HG02840 (cell line): Measurements from ENCODE around the gene STMN1.

Experiments used
- ATAC-seq: cut with Tn5 transposase; IDR thresholded peaks from one replicate; pipeline ENCODE4 v1.9.1; 2021; ENCODE audit warnings: mild to moderate bottlenecking, moderate library complexity, moderate number of reproducible peaks; ENCODE audit not compliant: unreplicated experiment, low FRiP score

Gene STMN1

GRCh38 chr1:25896266-25896665, 10.0 kb downstream of the STMN1 start:
- ATAC-seq = no peak

DNA sequence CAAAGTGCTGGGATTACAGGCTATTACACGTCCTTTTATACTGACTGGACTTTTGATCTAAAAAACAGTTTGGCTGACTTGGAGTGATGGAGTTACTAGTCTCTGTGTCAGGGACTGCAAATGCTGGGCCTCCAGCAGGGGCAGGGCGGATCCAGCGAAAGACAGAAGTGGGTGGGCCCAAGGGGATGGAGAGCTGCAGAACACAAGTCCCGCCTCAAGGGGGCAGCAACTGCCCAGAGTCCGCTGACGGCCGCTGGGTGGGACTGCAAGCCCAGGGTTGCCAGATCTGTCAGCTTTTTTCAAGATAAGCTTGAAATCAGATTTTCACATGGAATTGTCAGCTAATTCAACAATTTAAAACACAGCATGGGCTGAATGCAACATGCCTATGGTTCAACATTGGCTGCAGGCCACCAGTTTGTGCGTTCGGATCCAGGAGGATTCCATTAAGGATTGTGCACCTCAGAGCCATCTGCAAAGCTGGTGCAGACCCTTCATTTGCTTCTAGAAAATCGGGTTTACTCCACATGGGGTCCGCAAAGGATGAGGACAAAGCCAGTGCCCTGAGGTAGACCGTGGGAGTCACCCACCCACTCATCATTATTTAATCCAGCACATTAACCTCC, 10.7 kb downstream of the STMN1 start:
- ATAC-seq = peak; percentile 83

- no peak for ATAC-seq
Measured at GRCh38 chr1:25893116-25893515, 13.1 kb downstream of the STMN1 start.

DNA sequence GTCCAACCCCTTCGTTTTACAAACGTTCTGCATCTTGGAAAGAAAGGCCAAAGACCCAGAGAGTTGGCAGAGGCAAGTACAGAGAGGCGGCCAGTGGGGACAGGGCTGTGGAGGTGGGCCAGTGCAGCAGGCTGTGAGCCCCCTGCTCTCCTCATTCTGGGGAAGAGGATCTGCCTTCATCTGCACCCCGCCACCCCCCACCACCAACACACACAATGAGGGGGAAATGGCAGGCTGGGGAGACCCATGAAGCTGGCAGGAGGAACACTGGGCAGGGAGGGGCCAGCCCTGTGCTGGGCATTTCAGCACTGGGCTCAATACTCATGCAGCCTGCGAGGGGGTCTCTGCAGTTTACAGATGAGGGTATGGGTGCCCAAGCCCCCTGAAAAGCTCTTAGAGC, 14.6 kb downstream of the STMN1 start:
- no peak for ATAC-seq

- ATAC-seq = no peak
Measured at GRCh38 chr1:25890239-25891034, 15.8 kb downstream of the STMN1 start.

GRCh38 chr1:25889470-25889869, 16.7 kb downstream of the STMN1 start:
- ATAC-seq = no peak

- no peak for ATAC-seq
Measured at GRCh38 chr1:25888426-25888987, 17.7 kb downstream of the STMN1 start.

GRCh38 chr1:25885602-25886001, 20.6 kb downstream of the STMN1 start:
- ATAC-seq = no peak

GRCh38 chr1:25881266-25881665, 25.0 kb downstream of the STMN1 start:
- ATAC-seq = no peak

DNA sequence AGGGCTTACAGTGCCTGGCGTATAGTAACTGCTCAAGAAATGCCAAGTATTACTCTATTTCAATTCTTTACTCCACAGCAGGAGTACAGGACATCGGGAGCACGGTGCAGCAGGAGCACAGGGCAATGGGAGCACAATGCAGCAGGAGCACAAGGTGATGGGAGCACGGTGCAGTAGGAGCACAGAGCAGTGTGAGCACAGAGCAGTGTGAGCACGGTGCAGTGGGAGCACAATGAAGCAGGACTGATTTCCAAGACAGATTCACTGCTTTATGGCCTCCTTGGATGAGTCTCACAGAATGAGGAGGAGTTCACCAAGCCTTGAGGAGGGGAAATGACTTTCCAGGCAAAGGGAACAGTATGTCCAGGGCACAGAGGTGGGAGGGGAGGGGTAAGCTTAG, 25.7 kb downstream of the STMN1 start:
- no peak for ATAC-seq

DNA sequence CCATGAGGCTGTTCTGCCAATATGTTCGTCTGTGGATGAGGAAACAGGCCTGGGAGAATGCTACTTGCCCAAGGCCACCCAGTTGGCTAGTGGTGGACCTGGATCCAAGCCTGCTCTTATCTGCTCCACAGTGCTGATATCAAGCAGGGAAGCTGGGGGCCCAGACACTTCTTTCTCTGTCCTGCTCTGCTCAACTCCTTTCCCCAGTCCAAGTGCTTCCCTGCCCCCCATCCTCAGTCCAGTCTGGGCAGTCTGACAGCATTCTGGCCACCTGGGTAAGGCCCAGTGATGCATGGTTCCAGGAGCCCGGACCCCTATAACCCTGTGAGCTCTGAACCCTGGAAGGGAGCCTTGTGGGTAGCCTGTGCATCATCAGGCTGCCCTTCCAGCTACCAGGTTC, 26.5 kb downstream of the STMN1 start:
- ATAC-seq = no peak

GRCh38 chr1:25878690-25879089, 27.5 kb downstream of the STMN1 start:
- no peak for ATAC-seq

- ATAC-seq = no peak
Measured at GRCh38 chr1:25877155-25877554, 29.1 kb downstream of the STMN1 start.

- no peak for ATAC-seq
Measured at GRCh38 chr1:25876693-25877077, 29.5 kb downstream of the STMN1 start.

GRCh38 chr1:25875856-25876692, 30.1 kb downstream of the STMN1 start:
- no peak for ATAC-seq

DNA sequence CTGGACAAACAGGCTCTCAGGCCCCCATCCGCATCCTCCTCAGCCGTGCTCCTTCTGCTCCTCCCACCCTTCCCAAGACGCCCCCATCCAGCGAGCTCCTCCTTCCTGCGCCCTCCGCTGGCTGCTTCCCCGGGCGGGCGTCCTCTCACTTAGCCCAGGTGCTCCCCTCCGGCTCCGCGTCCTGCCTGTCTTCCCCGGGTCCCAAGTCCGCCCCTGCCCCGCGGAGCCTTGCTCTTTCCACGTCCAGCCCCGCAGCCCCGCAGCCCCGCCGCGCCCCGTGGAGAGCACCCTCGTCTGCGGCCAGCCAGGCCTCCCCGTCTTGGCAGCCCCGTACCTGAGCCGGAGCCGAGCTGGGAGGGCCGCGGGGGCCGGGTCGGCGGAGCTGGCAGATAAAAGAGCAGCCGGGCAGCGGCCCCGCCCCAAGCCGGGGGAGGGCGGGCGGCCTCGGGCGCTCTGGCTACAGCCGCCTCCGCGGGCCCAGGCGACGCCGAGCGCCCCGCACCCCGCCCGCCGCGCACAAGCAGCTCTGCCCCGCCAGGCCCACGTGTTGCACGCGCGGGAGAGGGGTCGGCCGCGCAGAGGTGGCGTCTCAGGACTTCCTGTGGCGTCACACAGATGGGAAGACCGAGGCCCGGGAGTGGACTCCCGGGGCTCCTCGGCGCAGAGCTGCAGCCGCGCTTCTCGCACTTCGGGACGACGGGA, 30.9 kb downstream of the STMN1 start, which contains the start of gene PAQR7:
Gene PAQR7, minus strand, starts transcription at position 555 of the 702 bp plus-strand sequence. CDS start 11,869 bp downstream, outside the sequence.
- no peak for ATAC-seq

DNA sequence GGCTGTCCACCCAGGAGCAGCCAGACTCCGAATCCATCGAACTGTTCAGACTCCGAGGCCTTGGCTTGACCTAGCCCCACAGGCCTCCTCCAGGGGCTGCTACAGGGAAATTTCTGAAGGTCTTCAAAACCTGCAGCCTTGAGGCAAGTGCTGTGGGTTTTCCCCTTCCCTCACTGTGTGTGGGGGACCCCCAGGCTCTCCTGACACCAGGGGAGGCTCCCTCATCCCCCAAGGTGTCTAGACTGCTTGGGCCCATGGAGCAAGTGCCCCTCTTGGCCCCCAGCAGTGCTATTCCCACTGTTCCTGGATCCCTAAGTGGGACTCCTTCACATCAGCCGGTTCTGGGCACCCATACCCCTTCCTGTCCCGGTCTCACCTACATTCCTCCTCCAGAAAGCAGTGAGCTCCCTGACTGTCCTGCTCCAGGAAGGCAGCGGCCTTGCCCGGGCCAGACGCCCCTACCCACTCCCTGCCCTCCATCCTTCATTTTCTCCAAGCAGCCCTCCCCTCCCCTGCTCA, 31.5 kb downstream of the STMN1 start:
- no peak for ATAC-seq

- no peak for ATAC-seq
Measured at GRCh38 chr1:25874209-25874608, 32.0 kb downstream of the STMN1 start.

- ATAC-seq = no peak
Measured at GRCh38 chr1:25873120-25873519, 33.1 kb downstream of the STMN1 start.

- ATAC-seq = no peak
Measured at GRCh38 chr1:25872713-25873112, 33.5 kb downstream of the STMN1 start.
